Large intestine (tissue), 3 donors: ENCODE data around the gene CLPTM1. TPM values are rescaled to one million over a fixed set of nuclear protein-coding genes. Genes with fewer than 3 reads are reported as not detected.
"Not testable (repeated sequence)": the region's sequence is repeated elsewhere in the genome, so short reads cannot be mapped to it uniquely, and the experiment has no call there.

ENCODE experiments used
- DNase-seq, 2 donors: peaks; one replicate each; pipeline versions ENCODE4 v3.0.0 to v3.0.0-alpha.2; 2013
- H3K27ac ChIP-seq: one replicate; pipeline ENCODE4 v1.5.1; 2013; ENCODE audit warnings: low read length
- H3K27me3 ChIP-seq: 2 replicates; pipeline ENCODE4 v1.6.1; 2013; ENCODE audit warnings: low read length; ENCODE audit not compliant: control insufficient read depth, insufficient read depth
- H3K36me3 ChIP-seq: 2 replicates; pipeline ENCODE4 v1.6.1; 2013; ENCODE audit warnings: low read length; ENCODE audit not compliant: control insufficient read depth, insufficient read depth
- H3K4me1 ChIP-seq: one replicate; pipeline ENCODE4 v1.6.1; 2013; ENCODE audit warnings: low read length; ENCODE audit not compliant: control insufficient read depth, insufficient read depth
- H3K4me3 ChIP-seq: one replicate; pipeline ENCODE4 v1.5.1; 2013; ENCODE audit warnings: low read length
- H3K9me3 ChIP-seq: one replicate; pipeline ENCODE4 v1.6.1; 2013; ENCODE audit warnings: mild to moderate bottlenecking, low read depth, low read length, moderate library complexity; ENCODE audit not compliant: control insufficient read depth
- whole genome bisulfite sequencing: methylation state at CpG from one replicate; pipeline ENCODE4 v1.1.5; 2013; ENCODE audit warnings: low lambda C conversion rate; ENCODE audit not compliant: insufficient coverage; 5-methylcytosine and 5-hydroxymethylcytosine counted together
- polyA plus RNA-seq: library from polyadenylated mRNA; unstranded; fragments of 120-200 nt; gene quantifications from one replicate; pipeline ENCODE4 v1.2.1, GENCODE V29; 2013

CLPTM1 gene
- polyA plus RNA-seq, 1 donor, result 91.6 TPM

- not testable (repeated sequence) for H3K27ac ChIP-seq, DNase-seq, H3K27me3 ChIP-seq, H3K9me3 ChIP-seq, H3K36me3 ChIP-seq
- 40% methylated on average over 2 of the region's 23 CpGs for WGBS
- Histone ChIP-seq H3K4me1 (peaks cover 15% of the 10 kb centered on the region), H3K4me3 (peak overlapping the region; percentile 58)
These were observed 41.4 kb upstream of the CLPTM1 start for GRCh38 chr19:44913512-44914432.

- Histone ChIP-seq H3K4me1 (peaks cover 15% of the 10 kb centered on the region), H3K4me3 (peak within 1 kb of the TSS; percentile 58)
- not testable (repeated sequence) for H3K27ac ChIP-seq, H3K36me3 ChIP-seq, H3K9me3 ChIP-seq, H3K27me3 ChIP-seq
- DNase-seq, result peak; percentile 86 to 90
- WGBS, result no CpG with 5 or more reads among the region's 28 CpGs
These were observed 40.6 kb upstream of the CLPTM1 start, which contains the start of gene APOC1 for GRCh38 chr19:44914433-44915206. Gene APOC1 (plus strand): TSS chr19:44914608. CDS start chr19:44914892, 284 bp downstream.

- WGBS, result no CpG with 5 or more reads among the region's 8 CpGs
- H3K9me3 ChIP-seq, result no peaks in the 10 kb centered on the region
- peaks cover 5% of the 10 kb centered on the region for H3K27me3 ChIP-seq
- H3K4me3 ChIP-seq, result no peak overlapping the region
- no peak for DNase-seq
- peaks cover 6% of the 10 kb centered on the region for H3K4me1 ChIP-seq
- H3K27ac ChIP-seq, result no peak overlapping the region
- no peaks in the 10 kb centered on the region for H3K36me3 ChIP-seq
These were observed 30.9 kb upstream of the CLPTM1 start for GRCh38 chr19:44924243-44924725.

GRCh38 chr19:44925114-44925891, 29.9 kb upstream of the CLPTM1 start:
- no CpG with 5 or more reads among the region's 8 CpGs for WGBS
- Histone ChIP-seq H3K4me1 (peaks cover 6% of the 10 kb centered on the region), H3K9me3 (no peaks in the 10 kb centered on the region), H3K36me3 (no peaks in the 10 kb centered on the region), H3K27ac (no peak overlapping the region), H3K4me3 (no peak overlapping the region), H3K27me3 (peaks cover 5% of the 10 kb centered on the region)
- no peak for DNase-seq

GRCh38 chr19:44926245-44927077, 28.7 kb upstream of the CLPTM1 start:
- WGBS, result no CpG with 5 or more reads among the region's 19 CpGs
- H3K36me3 ChIP-seq, DNase-seq, H3K27me3 ChIP-seq, H3K4me3 ChIP-seq, H3K4me1 ChIP-seq, H3K27ac ChIP-seq, H3K9me3 ChIP-seq: not testable (repeated sequence)

- Histone ChIP-seq H3K4me3 (no peak overlapping the region), H3K4me1 (peaks cover 6% of the 10 kb centered on the region), H3K27ac (no peak overlapping the region), H3K27me3 (peaks cover 5% of the 10 kb centered on the region), H3K36me3 (no peaks in the 10 kb centered on the region), H3K9me3 (no peaks in the 10 kb centered on the region)
- no peak for DNase-seq
- no CpG with 5 or more reads among the region's 5 CpGs for WGBS
These were observed 27.4 kb upstream of the CLPTM1 start for GRCh38 chr19:44927746-44928145.

- Histone ChIP-seq H3K36me3 (no peaks in the 10 kb centered on the region), H3K27me3 (no peaks in the 10 kb centered on the region), H3K9me3 (no peaks in the 10 kb centered on the region), H3K27ac (no peak overlapping the region), H3K4me3 (no peak overlapping the region), H3K4me1 (peaks cover 6% of the 10 kb centered on the region)
- WGBS, result 86% methylated on average over 3 of the region's 7 CpGs
- DNase-seq, result no peak
These were observed 25.1 kb upstream of the CLPTM1 start for GRCh38 chr19:44930088-44930487.

- Histone ChIP-seq H3K36me3 (no peaks in the 10 kb centered on the region), H3K4me3 (no peak overlapping the region), H3K27me3 (no peaks in the 10 kb centered on the region), H3K4me1 (peaks cover 6% of the 10 kb centered on the region), H3K27ac (no peak overlapping the region), H3K9me3 (no peaks in the 10 kb centered on the region)
- 100% methylated on average over 1 of the region's 4 CpGs for WGBS
- DNase-seq, result no peak
These were observed 23.6 kb upstream of the CLPTM1 start for GRCh38 chr19:44931541-44931940.

- Histone ChIP-seq H3K4me3 (no peak overlapping the region), H3K27ac (no peak overlapping the region), H3K4me1 (no peaks in the 10 kb centered on the region), H3K27me3 (no peaks in the 10 kb centered on the region), H3K9me3 (no peaks in the 10 kb centered on the region), H3K36me3 (no peaks in the 10 kb centered on the region)
- DNase-seq, result no peak
- WGBS, result no CpG with 5 or more reads among the region's 5 CpGs
These were observed 15.5 kb upstream of the CLPTM1 start for GRCh38 chr19:44939668-44940067.
